Activated CD8-positive, alpha-beta T cell treated with anti-CD3 and anti-CD28 coated beads, Interleukin-2, amount 10 ng/mL, durations not matched to agents 7 days and 5 days (primary cell): ENCODE data around the gene GRID1. TPM values are rescaled to one million over a fixed set of nuclear protein-coding genes. Genes with fewer than 3 reads are reported as not detected.

Experiments used
- ATAC-seq: fragments of 150-1000 bp; cut with Tn5 transposase; one replicate; pipeline ENCODE4 v1.10.0; 2021; ENCODE audit warnings: moderate library complexity
- CTCF ChIA-PET: fragments of 350-600 bp; sonication (Branson Sonifier 250); formaldehyde crosslinking; loops from one replicate; lab custom pipeline; 2021; ENCODE audit warnings: antibody characterized with exemption; lab: Charles Lee
- POLR2A ChIA-PET: fragments of 350-600 bp; sonication (Branson Sonifier 250); formaldehyde crosslinking; loops from one replicate; lab custom pipeline; 2021; ENCODE audit warnings: antibody characterized with exemption; lab: Charles Lee
- DNase-seq: peaks from one replicate; pipeline ENCODE4 v3.0.0-alpha.2; 2020
- H3K27ac Mint-ChIP-seq: one replicate; pipeline ENCODE4 v1.8.0; 2021; ENCODE audit warnings: mild to moderate bottlenecking, mixed read lengths
- H3K27me3 Mint-ChIP-seq: one replicate; pipeline ENCODE4 v1.8.0; 2021; ENCODE audit warnings: low read depth, mixed read lengths
- H3K36me3 Mint-ChIP-seq: one replicate; pipeline ENCODE4 v1.8.0; 2021; ENCODE audit warnings: low read depth, mixed read lengths
- H3K4me1 Mint-ChIP-seq: one replicate; pipeline ENCODE4 v1.8.0; 2021; ENCODE audit warnings: low read depth, mixed read lengths
- H3K4me3 Mint-ChIP-seq: one replicate; pipeline ENCODE4 v1.8.0; 2021; ENCODE audit warnings: mild to moderate bottlenecking, mixed read lengths
- H3K9me3 Mint-ChIP-seq: one replicate; pipeline ENCODE4 v1.8.0; 2022; ENCODE audit warnings: mixed read lengths; ENCODE audit not compliant: insufficient read depth
- total RNA-seq, 2 experiments: library from RNA; stranded (reverse); gene quantifications; one replicate each; pipeline ENCODE4 v1.2.3, GENCODE V29; 2021

Gene GRID1
- total RNA-seq, 2 experiments from 2014 or later = not detected

DNA sequence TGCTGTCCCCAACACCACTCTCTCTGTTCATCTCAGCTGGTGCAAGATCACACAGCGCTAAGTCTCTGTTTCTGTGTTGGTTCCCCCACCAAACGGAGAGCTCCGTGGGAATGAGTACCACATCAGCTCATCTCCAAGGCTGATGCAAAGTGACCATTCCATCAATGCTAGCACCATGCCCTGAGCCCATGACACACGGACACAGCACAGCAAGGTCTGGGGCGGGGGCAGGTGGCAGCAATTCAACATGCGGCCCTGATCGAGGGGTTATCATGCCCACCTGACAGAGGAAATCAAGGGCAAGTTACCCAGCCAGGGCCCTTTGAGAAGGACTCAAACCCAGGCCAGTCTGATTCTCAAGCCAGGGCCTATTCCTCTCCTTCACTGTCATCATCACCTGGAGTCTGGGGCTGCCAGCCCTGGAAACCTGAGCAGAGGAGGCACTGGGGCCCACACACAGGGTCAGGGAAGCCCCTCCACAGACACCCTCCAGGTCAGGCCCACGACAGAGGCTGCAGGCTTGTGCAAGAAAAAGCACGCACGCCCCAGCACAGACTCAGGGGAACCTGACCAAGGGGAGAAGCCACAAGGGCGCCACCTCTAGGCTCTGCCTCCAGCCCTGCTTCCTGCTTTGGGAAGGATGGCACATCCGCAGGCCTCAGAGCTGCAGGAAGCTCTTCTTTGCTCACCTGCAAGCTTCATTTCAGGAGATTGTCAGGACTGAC, 74.8 kb downstream of the GRID1 start:
- CTCF ChIA-PET = no interaction called here
- H3K4me3 Mint-ChIP-seq = no peak overlapping the region
- ATAC-seq = no peak
- H3K27ac Mint-ChIP-seq = no peak overlapping the region
- peak; percentile 9 for DNase-seq
- H3K36me3 Mint-ChIP-seq = no peaks in the 10 kb centered on the region
- no peaks in the 10 kb centered on the region for H3K27me3 Mint-ChIP-seq
- POLR2A ChIA-PET = no interaction called here
- H3K9me3 Mint-ChIP-seq = no peaks in the 10 kb centered on the region
- no peaks in the 10 kb centered on the region for H3K4me1 Mint-ChIP-seq

DNA sequence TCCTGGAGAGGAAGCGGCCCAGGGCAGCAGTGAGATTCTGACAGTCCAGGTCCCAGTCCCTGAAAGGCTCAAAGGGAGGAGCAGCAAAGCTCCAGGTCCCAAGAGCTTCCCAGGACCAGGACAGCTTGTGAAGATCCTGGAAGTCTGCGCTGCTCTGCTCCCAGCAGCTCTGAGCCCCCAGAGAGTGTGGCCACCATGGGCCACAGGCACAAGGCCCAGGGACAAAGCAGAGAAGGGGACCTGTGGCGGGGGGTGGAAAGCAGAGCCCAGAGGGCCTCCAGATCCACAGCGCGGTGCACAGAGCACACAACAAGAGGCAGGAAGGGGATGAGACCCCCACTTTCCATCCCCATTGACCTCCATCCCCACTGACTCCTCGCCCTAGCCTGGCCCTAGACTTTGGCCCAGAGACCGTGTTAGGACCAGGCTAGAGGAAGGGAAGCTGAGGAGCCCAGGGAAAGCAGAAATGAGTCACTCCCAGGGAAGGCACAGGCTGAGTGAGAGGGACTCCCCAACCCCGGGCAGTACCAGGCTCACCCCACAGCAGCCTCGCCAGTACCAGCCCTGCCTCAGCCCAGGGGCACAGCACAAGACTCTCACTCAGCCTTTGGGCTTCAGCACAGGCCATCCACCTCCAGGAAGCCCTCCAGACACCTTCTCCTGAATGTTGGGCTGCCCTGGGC, 75.5 kb downstream of the GRID1 start:
- H3K36me3 Mint-ChIP-seq = no peaks in the 10 kb centered on the region

DNA sequence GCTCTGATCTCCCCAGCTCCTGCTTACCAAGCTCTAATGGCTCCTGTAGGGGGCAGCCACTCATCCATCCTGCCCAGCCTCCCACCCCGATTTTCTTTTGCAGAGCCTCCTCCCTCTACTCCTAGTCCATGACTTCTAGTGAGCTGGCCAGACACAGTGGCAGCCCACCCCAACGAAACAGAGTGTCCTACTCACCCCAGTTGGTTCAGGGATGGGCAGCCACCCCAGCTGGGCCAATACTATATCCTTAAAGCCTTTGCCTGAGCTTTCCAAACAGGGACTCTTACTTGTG, 77.1 kb downstream of the GRID1 start:
- Mint-ChIP-seq H3K4me3 (no peak overlapping the region), H3K9me3 (no peaks in the 10 kb centered on the region), H3K27me3 (no peaks in the 10 kb centered on the region), H3K4me1 (no peaks in the 10 kb centered on the region), H3K36me3 (no peaks in the 10 kb centered on the region), H3K27ac (no peak overlapping the region)
- CTCF ChIA-PET = no interaction called here
- no peak for ATAC-seq
- DNase-seq = no peak
- POLR2A ChIA-PET = no interaction called here

More for the DNA sequence above, 75.5 kb downstream of the GRID1 start:
- Mint-ChIP-seq H3K9me3 (no peaks in the 10 kb centered on the region), H3K4me3 (no peak overlapping the region), H3K27me3 (no peaks in the 10 kb centered on the region), H3K4me1 (no peaks in the 10 kb centered on the region), H3K27ac (no peak overlapping the region)
- peak; percentile 9 for DNase-seq
- CTCF ChIA-PET = no interaction called here
- ATAC-seq = no peak
- POLR2A ChIA-PET = no interaction called here

DNA sequence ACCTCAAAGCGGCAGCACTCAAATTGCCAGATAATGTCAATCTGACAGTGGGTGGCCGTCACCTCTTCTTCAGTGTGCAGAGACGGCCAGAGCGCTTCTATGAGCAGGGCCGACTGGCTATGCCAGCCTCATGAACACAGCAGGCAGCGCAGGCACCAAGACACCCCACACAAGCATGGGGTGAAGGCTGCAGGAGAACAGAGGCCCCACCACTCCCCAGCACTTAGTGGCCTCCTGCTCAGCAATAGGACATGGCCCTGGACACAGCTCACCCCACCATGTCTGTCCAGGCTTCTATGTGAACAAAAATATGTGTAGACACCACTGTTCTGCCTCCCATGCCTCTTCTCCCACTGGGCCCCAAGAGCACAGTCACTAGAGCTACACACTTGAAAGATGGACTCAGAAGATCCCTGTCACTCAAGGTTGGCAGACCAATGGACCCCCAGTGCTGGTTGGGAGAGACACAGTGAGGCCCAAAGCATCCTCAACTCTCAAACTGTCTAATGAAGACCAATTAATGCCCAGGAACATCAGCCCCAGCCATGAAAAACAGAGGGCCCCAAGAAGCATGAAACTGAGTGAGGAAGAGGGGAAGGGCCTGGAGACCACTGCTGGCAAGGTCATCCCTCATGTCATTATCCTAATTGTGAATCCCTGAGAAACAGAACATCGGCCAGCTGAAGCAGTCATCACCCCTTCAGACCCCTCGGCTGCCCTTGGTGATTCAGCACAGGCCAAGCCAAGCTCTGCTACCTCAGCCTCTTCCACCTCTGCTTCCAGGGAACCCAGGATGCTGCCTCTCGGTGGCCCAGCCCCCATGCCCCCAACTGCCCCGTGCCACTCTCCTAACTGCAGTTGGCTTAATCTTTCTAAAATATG, 77.7 kb downstream of the GRID1 start:
- Mint-ChIP-seq H3K9me3 (no peaks in the 10 kb centered on the region), H3K36me3 (no peaks in the 10 kb centered on the region), H3K4me1 (no peaks in the 10 kb centered on the region), H3K4me3 (no peak overlapping the region), H3K27ac (no peak overlapping the region), H3K27me3 (no peaks in the 10 kb centered on the region)
- CTCF ChIA-PET = no interaction called here
- ATAC-seq = no peak
- DNase-seq = peak; percentile 8
- POLR2A ChIA-PET = no interaction called here

DNA sequence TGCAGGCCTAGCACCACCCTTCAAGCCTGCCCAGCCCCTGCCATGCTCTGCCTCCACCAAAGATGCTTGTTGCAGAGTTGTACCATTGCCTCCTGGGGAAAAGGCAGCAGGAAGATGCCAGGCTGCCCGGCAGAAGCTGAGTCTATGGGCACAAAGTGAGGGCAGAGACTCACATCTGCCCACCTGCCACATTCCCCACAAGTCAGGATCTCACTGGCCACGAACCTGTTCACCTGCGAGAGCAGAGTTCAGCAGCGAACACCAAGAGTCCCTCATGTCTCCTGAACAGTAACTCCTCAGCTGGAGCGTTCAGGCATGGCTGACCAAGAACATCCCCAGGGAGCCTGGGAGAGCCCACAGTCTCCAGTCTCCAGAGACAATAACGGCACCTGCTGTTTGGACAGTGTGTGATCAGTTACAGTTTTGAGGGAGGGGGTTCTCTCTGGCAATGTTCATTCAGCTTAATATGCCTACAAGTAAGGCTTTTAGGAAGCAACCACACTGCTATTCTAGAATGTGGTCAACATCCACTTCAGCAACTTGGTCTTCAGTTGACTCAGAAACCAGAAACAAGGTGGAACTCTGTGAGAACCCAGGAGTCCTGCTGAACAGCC, 78.5 kb downstream of the GRID1 start:
- DNase-seq (peak; percentile 14), ATAC-seq (no peak)
- CTCF ChIA-PET = no interaction called here
- no peak overlapping the region for H3K4me3 Mint-ChIP-seq
- no peaks in the 10 kb centered on the region for H3K27me3 Mint-ChIP-seq
- POLR2A ChIA-PET = no interaction called here
- H3K36me3 Mint-ChIP-seq = no peaks in the 10 kb centered on the region
- H3K4me1 Mint-ChIP-seq = no peaks in the 10 kb centered on the region
- no peak overlapping the region for H3K27ac Mint-ChIP-seq
- H3K9me3 Mint-ChIP-seq = no peaks in the 10 kb centered on the region

DNA sequence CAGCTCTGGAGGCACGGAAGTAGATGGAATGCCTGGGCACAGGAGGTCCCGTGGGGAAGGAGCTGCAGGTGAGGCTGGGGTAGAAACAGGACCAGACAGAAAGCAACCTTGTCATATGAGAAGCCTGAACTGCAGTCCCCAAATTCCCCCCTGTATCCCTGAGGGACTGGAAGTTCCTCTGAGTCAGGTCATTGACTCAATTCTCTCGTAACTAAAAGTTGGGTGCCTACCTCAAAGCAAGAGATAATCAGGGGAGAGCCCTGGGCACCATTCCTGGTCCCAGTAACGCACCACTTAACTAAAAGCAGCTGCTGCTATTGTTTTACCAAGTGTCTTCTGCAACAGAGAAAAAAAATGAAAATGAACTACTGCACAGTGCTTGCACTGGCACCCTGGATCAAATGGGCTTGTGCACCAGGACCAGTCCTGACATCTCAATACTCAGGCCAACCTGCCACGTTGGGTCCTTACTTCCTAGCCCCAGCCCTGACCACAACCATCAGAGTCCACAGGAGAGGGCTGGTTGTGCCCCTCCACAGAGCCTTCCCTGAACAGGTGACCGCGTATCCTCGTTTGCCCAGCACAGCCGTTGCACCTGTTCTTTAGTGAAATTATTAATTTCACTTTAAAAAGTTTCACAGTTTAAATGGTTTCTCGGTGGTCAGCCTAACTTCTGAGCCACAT, 79.3 kb downstream of the GRID1 start:
- no peaks in the 10 kb centered on the region for H3K36me3 Mint-ChIP-seq
- no peak overlapping the region for H3K27ac Mint-ChIP-seq
- ChIA-PET CTCF (no interaction called here), POLR2A (no interaction called here)
- no peaks in the 10 kb centered on the region for H3K4me1 Mint-ChIP-seq
- H3K9me3 Mint-ChIP-seq = no peaks in the 10 kb centered on the region
- no peaks in the 10 kb centered on the region for H3K27me3 Mint-ChIP-seq
- no peak overlapping the region for H3K4me3 Mint-ChIP-seq
- ATAC-seq (no peak), DNase-seq (peak; percentile 10)

DNA sequence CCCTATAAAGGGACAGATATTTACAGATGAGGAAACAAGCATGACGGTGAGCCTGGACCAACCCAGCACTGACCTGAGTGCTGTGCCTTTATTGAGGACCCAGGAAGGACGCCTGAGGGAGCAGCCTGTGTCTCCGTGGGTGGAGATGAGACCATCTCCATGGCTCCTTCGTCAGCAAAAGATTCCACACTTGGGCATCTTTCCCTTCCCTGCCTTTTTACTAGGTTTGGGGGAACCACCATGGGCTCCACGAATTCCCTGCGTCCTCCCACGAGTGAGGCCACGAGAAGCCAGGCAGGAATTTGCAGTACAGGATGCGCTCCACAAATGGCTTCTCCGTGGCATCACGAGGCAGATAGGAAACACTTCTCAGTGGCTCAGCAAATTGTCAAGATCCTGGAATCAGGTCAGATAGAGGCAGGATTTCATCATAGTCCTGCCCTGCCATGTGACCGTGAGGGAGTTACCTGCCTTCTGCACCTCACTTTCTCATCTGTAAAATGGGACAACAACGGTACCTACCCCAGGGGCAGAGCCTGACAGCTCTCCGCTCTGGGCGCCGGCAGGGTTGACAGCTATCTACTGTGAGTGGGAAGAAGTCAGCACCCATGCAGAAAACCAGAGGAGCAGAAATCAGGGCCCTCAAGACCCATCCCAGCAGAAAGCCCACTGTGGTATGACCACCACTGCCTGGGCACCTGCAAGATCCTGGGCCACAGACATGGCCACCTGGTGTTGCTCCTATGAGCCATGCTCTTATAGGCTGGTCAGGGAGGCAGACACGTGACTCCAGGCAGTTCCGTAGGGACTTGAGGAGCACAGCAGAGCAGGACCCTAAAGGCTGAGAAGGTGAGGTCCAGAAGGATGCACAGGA, 80.1 kb downstream of the GRID1 start:
- ATAC-seq = no peak
- CTCF ChIA-PET = no interaction called here
- H3K9me3 Mint-ChIP-seq = no peaks in the 10 kb centered on the region
- POLR2A ChIA-PET = no interaction called here
- H3K4me3 Mint-ChIP-seq = no peak overlapping the region
- no peaks in the 10 kb centered on the region for H3K27me3 Mint-ChIP-seq
- DNase-seq = peak; percentile 15
- no peak overlapping the region for H3K27ac Mint-ChIP-seq
- H3K4me1 Mint-ChIP-seq = no peaks in the 10 kb centered on the region
- no peaks in the 10 kb centered on the region for H3K36me3 Mint-ChIP-seq

DNA sequence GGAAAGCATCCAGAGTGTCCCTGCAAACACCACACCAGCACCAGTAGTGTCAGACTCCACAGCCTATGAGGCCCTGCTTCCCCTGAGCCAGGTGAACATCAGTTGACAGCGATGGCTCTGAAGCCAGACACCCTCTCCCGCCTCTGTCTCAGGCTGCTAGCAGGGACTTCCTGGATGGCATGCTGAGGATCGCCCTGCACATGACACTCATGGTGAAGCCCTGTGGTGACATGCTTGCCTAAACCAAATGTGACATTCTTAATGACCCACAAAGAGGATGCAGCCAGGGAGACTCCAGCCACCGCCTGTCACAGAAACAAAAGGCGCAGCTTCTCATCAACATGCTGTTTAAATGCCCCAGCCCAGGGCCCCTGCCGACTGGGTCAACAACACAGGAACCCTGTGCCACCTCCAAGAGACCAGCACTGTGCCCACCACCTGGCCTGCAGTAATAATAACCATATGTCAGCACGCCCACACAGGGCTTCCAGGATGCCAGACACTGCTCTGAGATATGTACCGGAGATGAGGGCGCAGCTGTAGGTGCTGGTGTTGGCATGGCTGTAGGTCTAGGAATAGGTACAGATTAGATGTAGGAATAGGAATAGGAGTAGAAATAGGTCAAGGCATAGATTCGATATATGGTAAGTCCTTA, 81.3 kb downstream of the GRID1 start:
- Mint-ChIP-seq H3K36me3 (no peaks in the 10 kb centered on the region), H3K27ac (no peak overlapping the region), H3K4me1 (no peaks in the 10 kb centered on the region), H3K4me3 (no peak overlapping the region), H3K9me3 (no peaks in the 10 kb centered on the region), H3K27me3 (no peaks in the 10 kb centered on the region)
- ChIA-PET POLR2A (no interaction called here), CTCF (no interaction called here)
- DNase-seq (peak; percentile 18), ATAC-seq (no peak)

DNA sequence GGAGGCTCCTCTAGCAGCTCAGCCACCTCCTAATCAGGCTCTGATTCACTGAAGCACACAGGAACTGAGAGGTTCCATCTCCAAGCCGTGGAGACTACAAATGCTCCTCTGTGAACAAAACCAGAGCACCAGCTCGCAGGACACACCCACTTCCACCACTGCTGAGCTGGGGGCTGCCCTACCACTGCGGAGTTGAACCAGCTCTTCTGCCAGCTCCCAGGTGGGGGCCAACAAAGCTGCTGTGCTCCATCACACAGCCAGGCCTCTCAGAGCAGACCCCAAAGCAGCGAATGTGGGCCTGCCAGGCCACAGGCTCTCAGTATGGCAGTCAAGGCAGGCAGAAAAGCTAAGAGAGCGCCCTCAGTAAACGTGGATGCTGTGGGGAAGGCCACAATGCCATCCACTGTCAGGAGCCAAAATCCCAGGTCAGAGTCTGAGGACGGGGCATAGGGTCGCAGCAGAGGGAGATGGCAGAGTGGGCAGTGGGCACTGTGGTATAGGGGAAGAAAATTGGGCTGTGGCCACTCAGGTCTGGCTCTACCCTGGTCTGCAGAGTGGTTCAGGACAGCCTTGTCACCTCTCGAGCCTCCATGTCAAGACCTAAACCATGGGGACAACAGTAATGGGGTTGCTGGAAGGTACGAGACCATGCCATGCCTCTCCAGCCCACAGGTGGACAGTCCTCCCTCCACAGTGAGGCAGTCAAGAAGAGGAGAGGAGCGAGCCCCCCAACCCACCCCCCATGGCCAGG, 82.1 kb downstream of the GRID1 start:
- Mint-ChIP-seq H3K9me3 (no peaks in the 10 kb centered on the region), H3K4me3 (no peak overlapping the region), H3K36me3 (no peaks in the 10 kb centered on the region), H3K27me3 (no peaks in the 10 kb centered on the region), H3K27ac (no peak overlapping the region), H3K4me1 (no peaks in the 10 kb centered on the region)
- POLR2A ChIA-PET = no interaction called here
- CTCF ChIA-PET = no interaction called here
- DNase-seq (no peak), ATAC-seq (no peak)
